HepG2 (cell line): Measurements from ENCODE around the gene CFAP73. TPM values are rescaled to one million over a fixed set of nuclear protein-coding genes. Genes with fewer than 3 reads are reported as not detected.
A peak's percentile ranks its signal among the peaks of the same experiment; 100 is the strongest.

Source experiments
- ATAC-seq: fragments of 200-7000 bp; cut with Tn5 transposase; 3 replicates; pipeline ENCODE4 v1.9.1; 2020; ENCODE audit warnings: mild to moderate bottlenecking, moderate library complexity
- BruUV-seq: library from RNA; stranded (reverse); fragments of 400-500 nt; replicated peaks from 2 replicates; lab custom pipeline; 2021; lab: Mats Ljungman, UMichigan
- CTCF ChIA-PET: fragments of 300-600 bp; formaldehyde crosslinking; extraction: SDS; loops from one replicate; lab custom pipeline; 2021; ENCODE audit warnings: low total read pairs, inconsistent platforms, low intra/inter-chr PET ratio; lab: Yijun Ruan, JAX
- POLR2A ChIA-PET: fragments of 350-600 bp; sonication (Branson Sonifier 250); formaldehyde crosslinking; loops from one replicate; lab custom pipeline; 2020; ENCODE audit warnings: antibody characterized with exemption, inconsistent platforms; lab: Yijun Ruan, JAX
- DNase-seq: peaks from one replicate; pipeline ENCODE4 v3.0.0-alpha.2; 2015; ENCODE audit warnings: low spot score
- FAIRE-seq: peaks from 3 replicates; lab custom pipeline; 2011; peaks lifted over from hg19 to GRCh38; lab: Jason Lieb, UNC
- H2AFZ ChIP-seq: one replicate; pipeline ENCODE4 v1.6.1; 2011; ENCODE audit warnings: low read length, inconsistent platforms
- H3K27ac ChIP-seq: fragments of 300-600 bp; 3 replicates; pipeline ENCODE4 v1.8.0; 2011; ENCODE audit warnings: mixed run types, mild to moderate bottlenecking, mixed read lengths, low read length, inconsistent platforms; ENCODE audit not compliant: insufficient read depth; ENCODE audit errors: extremely low read length
- H3K27me3 ChIP-seq, 2 experiments: fragments of 200-600 bp in 1 of 2; 2 replicates in 1 of 2; 3 replicates in 1 of 2; pipeline versions ENCODE4 v1.6.0 to v1.8.0; 2011; ENCODE audit warnings: low read length in 2 of 2, mild to moderate bottlenecking in 2 of 2, moderate library complexity in 2 of 2, inconsistent platforms in 1 of 2; ENCODE audit not compliant: insufficient read depth in 2 of 2, control insufficient read depth in 1 of 2
- H3K36me3 ChIP-seq, 2 experiments: fragments of 200-600 bp in 1 of 2; replicated peaks in 1 of 2; 2 replicates in 1 of 2; 3 replicates in 1 of 2; pipeline versions ENCODE4 v1.5.1 to v1.8.0; 2011; ENCODE audit warnings: low read length in 2 of 2, inconsistent platforms in 1 of 2; ENCODE audit not compliant: insufficient read depth in 2 of 2, control insufficient read depth in 1 of 2
- H3K4me1 ChIP-seq: 2 replicates; pipeline ENCODE4 v1.5.1; 2012; ENCODE audit warnings: low read length, inconsistent platforms; ENCODE audit not compliant: insufficient read depth
- H3K4me2 ChIP-seq: 2 replicates; pipeline ENCODE4 v1.6.0; 2011; ENCODE audit warnings: low read depth, low read length, inconsistent platforms
- H3K4me3 ChIP-seq, 3 experiments: fragments of 200-600 bp in 1 of 3; sonication (generic), shearing (Covaris generic) in 1 of 3; replicated peaks in 1 of 3; 2 replicates each; pipeline ENCODE4 v1.5.1; 2011 to 2016; ENCODE audit warnings: low read length in 3 of 3, inconsistent platforms in 2 of 3, low read depth in 2 of 3, mild to moderate bottlenecking in 2 of 3, control low read depth in 1 of 3, mixed read lengths in 1 of 3; ENCODE audit not compliant: insufficient read depth in 1 of 3
- H3K79me2 ChIP-seq: one replicate; pipeline ENCODE4 v1.6.1; 2011; ENCODE audit warnings: low read length, inconsistent platforms; ENCODE audit not compliant: insufficient read depth
- H3K9ac ChIP-seq: 2 replicates; pipeline ENCODE4 v1.6.0; 2011; ENCODE audit warnings: mild to moderate bottlenecking, low read depth, low read length, inconsistent platforms; ENCODE audit not compliant: insufficient read depth
- H3K9me3 ChIP-seq: 2 replicates; pipeline ENCODE4 v1.5.1; 2012; ENCODE audit warnings: mild to moderate bottlenecking, low read length
- H4K20me1 ChIP-seq: 2 replicates; pipeline ENCODE4 v1.6.0; 2011; ENCODE audit warnings: inconsistent platforms, mild to moderate bottlenecking, low read length, moderate library complexity; ENCODE audit not compliant: insufficient read depth
- CTCF ChIP-seq: sonication (generic); formaldehyde crosslinking; IDR thresholded peaks from 2 replicates; pipeline ENCODE4 v1.5.0; 2020; ENCODE audit warnings: mild to moderate bottlenecking, missing genetic modification reagents, moderate library complexity
- MNT ChIP-seq: fragments of 450-650 bp; IDR thresholded peaks from 2 replicates; pipeline ENCODE4 v1.6.1; 2016
- SP2 ChIP-seq: sonication (generic); formaldehyde crosslinking; IDR thresholded peaks from 2 replicates; pipeline ENCODE4 v1.5.1; 2020; ENCODE audit warnings: mild to moderate bottlenecking, missing genetic modification reagents
- YY1 ChIP-seq: IDR thresholded peaks from 2 replicates; pipeline ENCODE4 v1.6.1; 2011; ENCODE audit warnings: low read length, low read depth, moderate library complexity, mild to moderate bottlenecking; ENCODE audit not compliant: insufficient read depth, insufficient replicate concordance
- ZNF251 ChIP-seq: sonication (generic); formaldehyde crosslinking; IDR thresholded peaks from 2 replicates; pipeline ENCODE4 v1.9.0; 2021; ENCODE audit warnings: mild to moderate bottlenecking, missing genetic modification reagents
- ZNF768 ChIP-seq: sonication (generic); formaldehyde crosslinking; IDR thresholded peaks from 2 replicates; pipeline ENCODE4 v1.4.0; 2020; ENCODE audit warnings: missing genetic modification reagents
- ZNF792 ChIP-seq: IDR thresholded peaks from 2 replicates; pipeline ENCODE4 v1.6.1; 2016
- WGBS: methylation state at CpG from one replicate; pipeline ENCODE4 v1.1.6; 2017; ENCODE audit warnings: low lambda C conversion rate; 5-methylcytosine and 5-hydroxymethylcytosine counted together
- in situ Hi-C: cut with HindIII; loops from 2 replicates; pipeline ENCODE4 v1.10.0; 2017; ENCODE audit warnings: low pct_unique_long_range_greater_than_20kb; ENCODE audit not compliant: extremely low pct_ligation_motif_present
- intact Hi-C: fragments of 100-400 bp; cut with micrococcal nuclease; formaldehyde crosslinking; loops from one replicate; pipeline ENCODE4 v1.10.0; 2022; ENCODE audit not compliant: unreplicated experiment
- polyA plus RNA-seq, 8 experiments: library from polyadenylated mRNA; depleted of rRNA in 3 of 8; stranded (reverse) in 7 of 8; unstranded in 1 of 8; fragments of >200 nt; fragmentation: Illumina TruSeq in 4 of 8; extraction: Trizol in 4 of 8; gene quantifications; 2 replicates each; pipeline versions ENCODE4 v1.2.1 to v1.2.3, GENCODE V29; 2011 to 2016; ENCODE audit warnings: low read depth in 4 of 8, missing spikeins in 1 of 8, mixed read lengths in 1 of 8; ENCODE audit not compliant: insufficient read depth in 1 of 8
- total RNA-seq, 5 experiments: library from RNA; depleted of rRNA; stranded (reverse); fragments of >200 nt; fragmentation: Illumina TruSeq; extraction: Trizol; gene quantifications; 2 replicates each; pipeline ENCODE4 v1.2.3, GENCODE V29; 2016; ENCODE audit warnings: low read depth in 1 of 5

Gene CFAP73
- total and polyA plus RNA-seq, 2 of the 13 experiments (the other 11 are each of a cell fraction or from before 2014, with no cell fraction given): not detected

- peak; percentile 97 for TF ChIP-seq MNT
- 0 out of 2 replicates have a peak, but pooled peaks have one; percentile 55 for TF ChIP-seq ZNF768 (CRISPR knock-in tag)
- TF ChIP-seq SP2 (CRISPR knock-in tag): no peak
- H4K20me1 ChIP-seq: no peaks in the 10 kb centered on the region
- no peak overlapping the region for H3K4me3 ChIP-seq
- POLR2A ChIA-PET: no interaction called here
- no peak for DNase-seq
- H3K36me3 ChIP-seq: no peaks in the 10 kb centered on the region
- no peak overlapping the region for H3K27ac ChIP-seq
- FAIRE-seq: no peak
- in situ Hi-C loops (no loop called here), intact Hi-C loops (no loop called here)
- CTCF ChIA-PET: no interaction called here
- H3K9ac ChIP-seq: no peak overlapping the region
- WGBS: 65% methylated on average over 8 of the region's 17 CpGs
- H3K9me3 ChIP-seq: no peaks in the 10 kb centered on the region
- H3K4me2 ChIP-seq: no peak overlapping the region
- peaks cover 2 to 7% of the 10 kb centered on the region in 2 experiments; a peak in 1 of 5 replicates for H3K27me3 ChIP-seq
- H3K4me1 ChIP-seq: no peaks in the 10 kb centered on the region
- no peak for ATAC-seq
- H2AFZ ChIP-seq: no peak overlapping the region
- no TSS peak for BruUV-seq
- no peaks in the 10 kb centered on the region for H3K79me2 ChIP-seq
Measured at GRCh38 chr12:113129664-113130456, 19.7 kb upstream of the CFAP73 start.

GRCh38 chr12:113130457-113131135 is 18.9 kb upstream of the CFAP73 start:
- Histone ChIP-seq H4K20me1 (no peaks in the 10 kb centered on the region), H2AFZ (no peak overlapping the region), H3K27ac (no peak overlapping the region), H3K27me3 (peaks cover 2 to 7% of the 10 kb centered on the region in 2 experiments; a peak in 1 of 5 replicates), H3K4me3 (no peak overlapping the region), H3K4me1 (no peaks in the 10 kb centered on the region), H3K36me3 (no peaks in the 10 kb centered on the region), H3K4me2 (no peak overlapping the region), H3K9me3 (no peaks in the 10 kb centered on the region), H3K79me2 (no peaks in the 10 kb centered on the region), H3K9ac (no peak overlapping the region)
- ChIA-PET CTCF (no interaction called here), POLR2A (no interaction called here)
- peak; percentile 71 for ATAC-seq
- intact Hi-C loops (no loop called here), in situ Hi-C loops (no loop called here)
- no peak for TF ChIP-seq ZNF792 (CRISPR knock-in tag)
- TF ChIP-seq ZNF251: no peak
- TF ChIP-seq YY1: peak; percentile 32
- TF ChIP-seq CTCF (CRISPR knock-in tag): peak; percentile 78
- peak; percentile 29 for DNase-seq
- BruUV-seq: no TSS peak
- WGBS: 19% methylated on average over 6 of the region's 18 CpGs
- FAIRE-seq: no peak
